PC-3 (cell line): ENCODE data around the gene UCHL1. TPM values are rescaled to one million over a fixed set of nuclear protein-coding genes. Genes with fewer than 3 reads are reported as not detected.

Experiments
- ATAC-seq: fragments of 200-7000 bp; cut with Tn5 transposase; 2 replicates; pipeline ENCODE4 v1.9.1; 2020; ENCODE audit warnings: mild to moderate bottlenecking, moderate library complexity
- Bru-seq: library from RNA; stranded (reverse); fragments of 400-500 nt; gene quantifications from one replicate; lab custom pipeline; 2021; lab: Mats Ljungman, UMichigan
- BruChase-seq, 2 experiments: library from RNA; stranded (reverse); fragments of 400-500 nt; gene quantifications; one replicate each; lab custom pipeline; 2021; lab: Mats Ljungman, UMichigan
- BruUV-seq: library from RNA; stranded (reverse); fragments of 400-500 nt; replicated peaks from 2 replicates; lab custom pipeline; 2021; lab: Mats Ljungman, UMichigan
- CTCF ChIA-PET: fragments of 300-600 bp; sonication (Branson Sonifier 250); formaldehyde crosslinking; loops from one replicate; lab custom pipeline; 2022; ENCODE audit warnings: antibody characterized with exemption; lab: Charles Lee
- POLR2A ChIA-PET: fragments of 300-600 bp; sonication (Branson Sonifier 250); formaldehyde crosslinking; loops from one replicate; lab custom pipeline; 2022; ENCODE audit warnings: antibody characterized with exemption; ENCODE audit not compliant: unreplicated experiment; lab: Charles Lee
- DNase-seq: peaks from one replicate; pipeline ENCODE4 v3.0.0-alpha.2; 2015
- H2AFZ ChIP-seq: fragments of 300-600 bp; sonication (generic); 2 replicates; pipeline ENCODE4 v1.6.0; 2016; ENCODE audit warnings: antibody characterized with exemption, low read length
- H3F3A ChIP-seq: fragments of 300-600 bp; sonication (generic); one replicate; pipeline ENCODE4 v1.6.0; 2017; ENCODE audit warnings: antibody characterized with exemption, low read length, control low read depth, mild to moderate bottlenecking; ENCODE audit not compliant: unreplicated experiment
- H3K27ac ChIP-seq: fragments of 300-600 bp; sonication (generic); 2 replicates; pipeline ENCODE4 v1.5.1; 2016; ENCODE audit warnings: mild to moderate bottlenecking, low read length
- H3K27me3 ChIP-seq: fragments of 300-600 bp; sonication (generic); 2 replicates; pipeline ENCODE4 v1.6.1; 2016; ENCODE audit warnings: low read length, mixed read lengths
- H3K36me3 ChIP-seq: fragments of 300-600 bp; sonication (generic); 2 replicates; pipeline ENCODE4 v1.6.1; 2016; ENCODE audit warnings: low read depth, mixed run types, low read length, mixed read lengths
- H3K4me1 ChIP-seq: fragments of 300-600 bp; sonication (generic); 2 replicates; pipeline ENCODE4 v1.5.1; 2016; ENCODE audit warnings: low read length; ENCODE audit not compliant: insufficient read depth
- H3K4me2 ChIP-seq: fragments of 300-600 bp; sonication (generic); 2 replicates; pipeline ENCODE4 v1.6.0; 2016; ENCODE audit warnings: low read length
- H3K4me3 ChIP-seq: fragments of 300-600 bp; sonication (generic); 2 replicates; pipeline ENCODE4 v1.5.1; 2016; ENCODE audit warnings: mild to moderate bottlenecking, low read length, mixed read lengths
- H3K79me2 ChIP-seq: fragments of 300-600 bp; sonication (generic); 2 replicates; pipeline ENCODE4 v1.6.1; 2017; ENCODE audit warnings: low read length, mixed read lengths
- H3K9ac ChIP-seq: fragments of 300-600 bp; sonication (generic); 2 replicates; pipeline ENCODE4 v1.6.0; 2016; ENCODE audit warnings: mild to moderate bottlenecking, low read length
- H3K9me2 ChIP-seq: fragments of 300-600 bp; sonication (generic); replicated peaks from 2 replicates; pipeline ENCODE4 v1.6.1; 2016; ENCODE audit warnings: mixed run types, low read length, mixed read lengths
- H3K9me3 ChIP-seq: fragments of 300-600 bp; sonication (generic); 2 replicates; pipeline ENCODE4 v1.6.1; 2016; ENCODE audit warnings: low read length, mixed read lengths
- H4K20me1 ChIP-seq: fragments of 300-600 bp; sonication (generic); 2 replicates; pipeline ENCODE4 v1.6.1; 2016; ENCODE audit warnings: low read length, mixed read lengths
- EZH2 ChIP-seq: fragments of 300-600 bp; sonication (generic); IDR thresholded peaks from one replicate; pipeline ENCODE4 v1.6.1; 2017; ENCODE audit warnings: antibody characterized with exemption, mild to moderate bottlenecking, low read length; ENCODE audit not compliant: unreplicated experiment
- EZH2phosphoT487 ChIP-seq: fragments of 300-600 bp; sonication (generic); IDR thresholded peaks from 2 replicates; pipeline ENCODE4 v1.6.1; 2018; ENCODE audit warnings: mild to moderate bottlenecking, antibody characterized with exemption, low read length, borderline replicate concordance
- intact Hi-C: fragments of 100-400 bp; cut with micrococcal nuclease; formaldehyde crosslinking; loops from 2 replicates; pipeline ENCODE4 v1.9.0; 2023
- long read RNA-seq: library from polyadenylated mRNA; unstranded; transcript quantifications from one replicate; pipeline ENCODE4 v2.0.0, GENCODE V29; 2021; ENCODE audit not compliant: unreplicated experiment
- total RNA-seq: library from RNA; depleted of rRNA; stranded (reverse); fragments of >200 nt; gene quantifications from 2 replicates; pipeline ENCODE4 v1.2.3, GENCODE V29; 2014; rRNA removed
- TF ChIP-seq, protein P1 (sequence below): fragments of 300-600 bp; sonication (generic); conservative IDR thresholded peaks from 2 replicates; pipeline ENCODE4 v1.5.1; 2017; ENCODE audit warnings: antibody characterized with exemption, low read depth, mild to moderate bottlenecking, low read length

Gene UCHL1
- total RNA-seq, result 0.63 and 1.8 TPM in 2 replicates
- Bru-seq, nascent RNA, result percentile 7 among the genes with signal in this experiment
- percentile 6 among the genes with signal in this experiment for BruChase-seq, experiment 1, labeled RNA remaining after a 6-hour chase
- BruChase-seq, experiment 2, labeled RNA remaining after a 2-hour chase, result not detected
- long read RNA-seq, result 0 reads

DNA sequence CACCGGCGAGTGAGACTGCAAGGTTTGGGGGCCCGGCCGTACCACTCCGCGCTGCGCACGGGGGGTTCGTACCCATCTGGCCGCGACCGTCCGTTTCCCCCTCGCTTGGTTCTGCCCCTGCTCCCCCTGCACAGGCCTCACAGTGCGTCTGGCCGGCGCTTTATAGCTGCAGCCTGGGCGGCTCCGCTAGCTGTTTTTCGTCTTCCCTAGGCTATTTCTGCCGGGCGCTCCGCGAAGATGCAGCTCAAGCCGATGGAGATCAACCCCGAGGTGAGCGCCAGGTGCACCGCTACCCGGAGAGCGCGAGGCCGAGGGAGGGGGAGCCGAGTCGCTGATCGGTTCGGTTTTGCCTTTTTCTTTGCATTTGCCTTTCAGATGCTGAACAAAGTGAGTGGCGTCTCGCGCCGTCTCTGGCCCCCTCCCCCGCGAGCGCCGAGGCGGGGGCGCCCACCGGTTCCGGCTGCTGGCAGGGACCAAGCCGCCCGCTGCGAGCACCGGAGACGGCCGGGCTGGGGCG, at the start of gene UCHL1:
TSS of gene UCHL1 (plus strand) at position 189 of the 517 bp plus-strand sequence. CDS start at position 238, 49 bp downstream.
- ATAC-seq (no peak), DNase-seq (no peak)
- no TSS peak for BruUV-seq
- intact Hi-C loops, result no loop called here
- Histone ChIP-seq H3F3A (no peaks in the 10 kb centered on the region), H3K27ac (no peak within 1 kb of the TSS), H4K20me1 (no peaks in the 10 kb centered on the region), H3K36me3 (no peaks in the 10 kb centered on the region), H3K4me2 (no peak within 1 kb of the TSS), H3K9me2 (no peaks in the 10 kb centered on the region), H2AFZ (peak within 1 kb of the TSS; percentile 69; the same call in 1 of the 2 replicates), H3K4me3 (no peak within 1 kb of the TSS), H3K9ac (no peak within 1 kb of the TSS), H3K9me3 (no peaks in the 10 kb centered on the region), H3K27me3 (no peaks in the 10 kb centered on the region), H3K4me1 (no peaks in the 10 kb centered on the region), H3K79me2 (no peaks in the 10 kb centered on the region)
- TF ChIP-seq, protein P1, sequence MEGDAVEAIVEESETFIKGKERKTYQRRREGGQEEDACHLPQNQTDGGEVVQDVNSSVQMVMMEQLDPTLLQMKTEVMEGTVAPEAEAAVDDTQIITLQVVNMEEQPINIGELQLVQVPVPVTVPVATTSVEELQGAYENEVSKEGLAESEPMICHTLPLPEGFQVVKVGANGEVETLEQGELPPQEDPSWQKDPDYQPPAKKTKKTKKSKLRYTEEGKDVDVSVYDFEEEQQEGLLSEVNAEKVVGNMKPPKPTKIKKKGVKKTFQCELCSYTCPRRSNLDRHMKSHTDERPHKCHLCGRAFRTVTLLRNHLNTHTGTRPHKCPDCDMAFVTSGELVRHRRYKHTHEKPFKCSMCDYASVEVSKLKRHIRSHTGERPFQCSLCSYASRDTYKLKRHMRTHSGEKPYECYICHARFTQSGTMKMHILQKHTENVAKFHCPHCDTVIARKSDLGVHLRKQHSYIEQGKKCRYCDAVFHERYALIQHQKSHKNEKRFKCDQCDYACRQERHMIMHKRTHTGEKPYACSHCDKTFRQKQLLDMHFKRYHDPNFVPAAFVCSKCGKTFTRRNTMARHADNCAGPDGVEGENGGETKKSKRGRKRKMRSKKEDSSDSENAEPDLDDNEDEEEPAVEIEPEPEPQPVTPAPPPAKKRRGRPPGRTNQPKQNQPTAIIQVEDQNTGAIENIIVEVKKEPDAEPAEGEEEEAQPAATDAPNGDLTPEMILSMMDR, result no peak
- TF ChIP-seq EZH2phosphoT487, result no peak
- TF ChIP-seq EZH2, result no peak
- ChIA-PET POLR2A (interaction anchor here (0.7 kb wide), 1 partner anchor 105 kb away, joined by 3 read pairs; no protein-coding TSS in a partner anchor), CTCF (no interaction called here)

DNA sequence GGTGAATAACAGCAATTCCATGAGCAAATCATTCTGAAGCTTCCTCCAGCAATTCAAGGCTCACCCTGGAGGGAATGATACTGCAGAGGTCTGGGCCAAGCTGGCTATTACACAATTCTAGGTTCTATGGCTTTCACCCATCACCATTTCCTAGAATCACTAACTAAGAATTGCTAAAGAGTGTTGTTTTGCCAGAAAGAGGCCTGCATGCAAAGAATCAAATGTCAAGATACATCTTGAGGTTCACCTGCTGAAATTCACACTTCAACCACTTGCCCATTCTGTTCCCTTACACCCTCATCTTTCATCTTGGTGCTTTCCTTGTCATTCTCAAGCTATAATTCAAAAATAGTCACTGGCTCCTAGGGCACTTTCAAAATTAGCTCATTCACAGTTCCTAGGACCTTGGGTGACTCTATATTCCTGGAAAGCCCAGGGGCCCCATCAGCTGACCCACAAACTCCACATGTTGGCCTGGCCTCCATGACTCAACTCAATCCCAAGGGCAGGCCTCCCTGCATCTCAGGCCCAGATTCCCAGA, 49.4 kb upstream of the UCHL1 start:
- Histone ChIP-seq H3K27ac (no peak overlapping the region), H3K9me3 (no peaks in the 10 kb centered on the region), H3K9ac (no peak overlapping the region), H3F3A (no peaks in the 10 kb centered on the region), H3K4me3 (no peak overlapping the region), H4K20me1 (no peaks in the 10 kb centered on the region), H3K27me3 (no peaks in the 10 kb centered on the region), H2AFZ (no peak overlapping the region), H3K4me1 (peaks cover 16% of the 10 kb centered on the region), H3K36me3 (no peaks in the 10 kb centered on the region), H3K9me2 (no peaks in the 10 kb centered on the region), H3K4me2 (no peak overlapping the region), H3K79me2 (peaks cover 100% of the 10 kb centered on the region)
- no TSS peak for BruUV-seq
- DNase-seq (no peak), ATAC-seq (no peak)
- intact Hi-C loops, result no loop called here
- POLR2A ChIA-PET, result no interaction called here
- TF ChIP-seq EZH2 (no peak), EZH2phosphoT487 (no peak)
- TF ChIP-seq, protein P1, result no peak
- CTCF ChIA-PET, result no interaction called here

DNA sequence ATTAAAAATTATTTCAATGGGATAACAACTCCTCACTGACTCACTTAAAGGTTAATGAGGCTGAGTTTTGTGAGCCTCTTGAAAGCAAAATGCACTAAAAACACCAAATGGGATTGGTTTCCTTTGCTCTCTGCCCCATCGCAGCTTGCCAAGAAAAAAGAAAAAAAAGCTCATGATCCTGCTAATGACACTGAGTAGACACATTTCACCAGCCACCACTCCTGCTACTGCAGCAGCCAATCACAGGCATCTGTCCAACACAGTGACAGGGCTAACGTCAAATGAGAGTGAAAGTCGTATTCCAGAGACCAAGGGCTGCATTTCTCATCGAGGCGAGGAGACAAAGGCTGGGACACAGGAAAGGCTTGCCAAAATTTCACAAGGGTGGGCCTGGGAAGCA, 47.5 kb upstream of the UCHL1 start:
- H3K79me2 ChIP-seq, result peaks cover 100% of the 10 kb centered on the region
- H3K27me3 ChIP-seq, result no peaks in the 10 kb centered on the region
- H3K9me3 ChIP-seq, result no peaks in the 10 kb centered on the region
- DNase-seq (no peak), ATAC-seq (no peak)
- no peak overlapping the region for H3K4me3 ChIP-seq
- peaks cover 16% of the 10 kb centered on the region for H3K4me1 ChIP-seq
- POLR2A ChIA-PET, result no interaction called here
- no peak overlapping the region for H3K27ac ChIP-seq
- no peak for TF ChIP-seq EZH2phosphoT487
- TF ChIP-seq EZH2, result no peak
- TF ChIP-seq, protein P1, result no peak
- no peaks in the 10 kb centered on the region for H3K36me3 ChIP-seq
- H3F3A ChIP-seq, result no peaks in the 10 kb centered on the region
- intact Hi-C loops, result no loop called here
- CTCF ChIA-PET, result no interaction called here
- peaks cover 5% of the 10 kb centered on the region; the same call in 1 of the 2 replicates for H4K20me1 ChIP-seq
- no TSS peak for BruUV-seq
- no peaks in the 10 kb centered on the region for H3K9me2 ChIP-seq
- no peak overlapping the region for H2AFZ ChIP-seq
- H3K9ac ChIP-seq, result no peak overlapping the region
- no peak overlapping the region for H3K4me2 ChIP-seq
